Renal pelvis (tissue), 4 donors: Measurements from ENCODE around the gene EN2. TPM values are rescaled to one million over a fixed set of nuclear protein-coding genes. Genes with fewer than 3 reads are reported as not detected.

Experiments used
- DNase-seq: peaks from one replicate; pipeline ENCODE4 v3.0.0-alpha.2; 2013
- polyA plus RNA-seq, 3 donors: library from polyadenylated mRNA; unstranded; fragments of 120-200 nt; gene quantifications; one replicate each; pipeline ENCODE4 v1.2.1, GENCODE V29; 2013; ENCODE audit not compliant: insufficient read length in 3 of 3

The EN2 gene
- polyA plus RNA-seq, 3 donors: 0.09 to 0.29 (median 0.17) TPM

GRCh38 chr7:155450558-155450969 lies 7.4 kb upstream of the EN2 start:
- no peak for DNase-seq

GRCh38 chr7:155450970-155451801 lies 6.7 kb upstream of the EN2 start:
- DNase-seq: no peak

GRCh38 chr7:155451840-155452239 lies 6.1 kb upstream of the EN2 start:
- no peak for DNase-seq

- DNase-seq: no peak
Measured at GRCh38 chr7:155452505-155453295, 5.2 kb upstream of the EN2 start.

- DNase-seq: no peak
Measured at GRCh38 chr7:155453296-155454182, 4.4 kb upstream of the EN2 start.

GRCh38 chr7:155454183-155455112 lies 3.5 kb upstream of the EN2 start:
- DNase-seq: no peak

GRCh38 chr7:155455132-155455693 lies 2.7 kb upstream of the EN2 start:
- DNase-seq: no peak

- DNase-seq: no peak
Measured at GRCh38 chr7:155455776-155456737, 1.9 kb upstream of the EN2 start.

- peak; percentile 75 for DNase-seq
Measured at GRCh38 chr7:155456738-155457543, 988 bp upstream of the EN2 start.

- no peak for DNase-seq
Measured at GRCh38 chr7:155457544-155458110, 302 bp upstream of the EN2 start.

- DNase-seq: no peak
Measured at GRCh38 chr7:155458878-155459699, 1.2 kb downstream of the EN2 start.

- no peak for DNase-seq
Measured at GRCh38 chr7:155459700-155460461, 2.0 kb downstream of the EN2 start.

- no peak for DNase-seq
Measured at GRCh38 chr7:155460926-155461613, 3.1 kb downstream of the EN2 start.

GRCh38 chr7:155461631-155462030 lies 3.7 kb downstream of the EN2 start:
- DNase-seq: no peak

GRCh38 chr7:155462163-155462735 lies 4.3 kb downstream of the EN2 start:
- DNase-seq: no peak
